ENCODE measurements around the gene LPP. TPM values are rescaled to one million over a fixed set of nuclear protein-coding genes. Genes with fewer than 3 reads are reported as not detected.

Gene LPP
- total RNA-seq, 1 experiment from 2014 or later = 264 TPM

DNA sequence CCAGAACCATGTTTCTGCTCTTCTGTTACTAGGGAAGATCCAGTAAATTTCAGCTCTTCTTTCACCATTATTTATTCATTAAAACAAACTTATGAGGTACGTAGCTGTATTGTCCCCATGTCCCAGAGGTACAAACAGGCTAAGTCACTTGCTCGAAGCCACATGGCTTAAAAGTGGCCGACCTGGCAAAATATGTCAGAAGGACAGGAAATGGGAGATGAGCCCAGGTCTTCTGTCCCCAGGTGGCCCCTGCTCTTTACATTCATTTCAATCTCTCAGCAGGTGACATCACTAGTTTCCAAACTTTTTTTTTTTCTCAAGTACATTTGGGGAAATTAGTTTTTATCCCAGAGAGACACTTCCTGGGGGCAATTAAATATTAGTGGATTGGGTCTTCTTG is 34.1 kb upstream of the LPP start:
- CTCF ChIA-PET = interaction anchor here (0.6 kb wide), 1 partner anchor 8 kb away, joined by 3 read pairs; no protein-coding TSS in a partner anchor
- no peaks in the 10 kb centered on the region for H3K27me3 Mint-ChIP-seq (ENCODE audit: unreplicated experiment)
- BruUV-seq (replicated peaks) = no TSS peak
- H3K4me3 Mint-ChIP-seq (ENCODE audit: low read depth, unreplicated experiment) = no peak overlapping the region
- peaks cover 26% of the 10 kb centered on the region for H3K4me1 Mint-ChIP-seq (ENCODE audit: low read depth, unreplicated experiment)
- H3K36me3 Mint-ChIP-seq (ENCODE audit: insufficient read depth, unreplicated experiment) = no peaks in the 10 kb centered on the region
- H3K27ac Mint-ChIP-seq (ENCODE audit: unreplicated experiment) = no peak overlapping the region
- H3K9me3 Mint-ChIP-seq (ENCODE audit: low read depth, unreplicated experiment) = no peaks in the 10 kb centered on the region
- intact Hi-C loops (cut with micrococcal nuclease; ENCODE audit: unreplicated experiment) = loop anchor here (10.0 kb wide), 1 partner anchor 375 kb away; the partner anchor contains the start of gene BCL6
- TF ChIP-seq, protein P1, sequence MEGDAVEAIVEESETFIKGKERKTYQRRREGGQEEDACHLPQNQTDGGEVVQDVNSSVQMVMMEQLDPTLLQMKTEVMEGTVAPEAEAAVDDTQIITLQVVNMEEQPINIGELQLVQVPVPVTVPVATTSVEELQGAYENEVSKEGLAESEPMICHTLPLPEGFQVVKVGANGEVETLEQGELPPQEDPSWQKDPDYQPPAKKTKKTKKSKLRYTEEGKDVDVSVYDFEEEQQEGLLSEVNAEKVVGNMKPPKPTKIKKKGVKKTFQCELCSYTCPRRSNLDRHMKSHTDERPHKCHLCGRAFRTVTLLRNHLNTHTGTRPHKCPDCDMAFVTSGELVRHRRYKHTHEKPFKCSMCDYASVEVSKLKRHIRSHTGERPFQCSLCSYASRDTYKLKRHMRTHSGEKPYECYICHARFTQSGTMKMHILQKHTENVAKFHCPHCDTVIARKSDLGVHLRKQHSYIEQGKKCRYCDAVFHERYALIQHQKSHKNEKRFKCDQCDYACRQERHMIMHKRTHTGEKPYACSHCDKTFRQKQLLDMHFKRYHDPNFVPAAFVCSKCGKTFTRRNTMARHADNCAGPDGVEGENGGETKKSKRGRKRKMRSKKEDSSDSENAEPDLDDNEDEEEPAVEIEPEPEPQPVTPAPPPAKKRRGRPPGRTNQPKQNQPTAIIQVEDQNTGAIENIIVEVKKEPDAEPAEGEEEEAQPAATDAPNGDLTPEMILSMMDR (IDR thresholded peaks at IDR 0.05; ENCODE audit: unreplicated experiment) = no peak
- no peak for DNase-seq

DNA sequence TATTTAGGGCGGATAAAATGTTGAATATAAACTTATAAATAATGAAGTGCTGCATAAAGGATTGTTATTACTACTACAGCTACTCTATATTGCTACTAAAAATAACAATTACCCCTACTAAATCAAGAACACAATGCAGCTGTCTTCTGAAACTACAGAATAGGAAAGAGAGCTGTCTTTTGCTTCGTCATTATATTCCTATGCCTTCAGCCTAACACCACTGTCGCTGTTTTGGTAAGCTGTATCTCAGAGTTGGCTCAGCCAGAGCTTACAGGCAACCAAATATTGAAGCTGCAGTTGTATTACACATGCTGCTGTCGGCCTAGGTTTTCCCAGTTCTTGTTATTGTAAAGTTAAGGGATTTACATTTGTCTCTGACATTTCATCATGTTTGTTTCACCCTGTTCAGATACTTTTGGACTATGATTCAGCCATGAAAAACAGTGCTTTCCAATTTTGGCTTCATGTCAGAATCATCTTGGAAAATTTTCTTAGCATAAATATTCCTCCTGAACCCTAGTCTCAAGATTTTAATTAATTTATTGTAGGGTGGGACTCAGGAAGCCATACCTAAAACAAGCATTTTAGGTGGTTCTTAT is 31.3 kb upstream of the LPP start:
- no TSS peak for BruUV-seq (replicated peaks)
- DNase-seq = no peak
- TF ChIP-seq, protein P1 (IDR thresholded peaks at IDR 0.05; ENCODE audit: unreplicated experiment) = no peak

DNA sequence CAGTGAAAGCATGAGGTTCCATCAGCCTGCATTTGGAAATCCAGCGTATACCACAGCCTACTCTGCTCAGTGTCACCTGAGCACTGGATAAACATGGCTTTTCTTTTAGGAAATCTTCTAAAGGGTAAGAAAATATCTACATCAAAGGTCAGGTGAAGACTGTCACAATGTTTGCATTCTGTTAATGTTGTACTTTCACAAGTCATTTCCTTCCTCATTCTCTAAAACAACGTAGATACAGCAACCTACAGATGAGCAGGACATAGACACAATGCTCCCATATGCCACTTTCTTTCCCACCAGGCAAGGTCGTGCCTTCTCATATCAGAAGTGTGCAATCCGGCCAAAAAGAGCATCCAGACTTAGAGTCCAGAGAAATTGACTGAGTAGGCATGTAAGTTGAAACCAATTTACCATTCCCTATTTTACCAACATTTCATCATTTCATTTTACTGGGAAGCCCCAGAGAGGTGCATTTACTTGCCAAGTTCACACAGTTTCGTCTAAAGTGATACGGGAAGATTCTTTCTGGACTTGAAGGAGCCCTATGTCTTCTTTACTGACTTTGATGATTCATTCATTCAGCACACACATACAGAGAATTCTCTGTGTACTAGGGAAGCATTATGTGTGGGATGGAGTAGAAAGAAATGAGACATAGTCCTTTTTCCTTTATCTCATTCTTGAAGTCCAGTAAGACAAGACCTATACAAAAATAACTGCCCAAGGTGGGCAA is 30.6 kb upstream of the LPP start:
- BruUV-seq (replicated peaks) = TSS peak; percentile 82
- no peaks in the 10 kb centered on the region for H3K9me3 Mint-ChIP-seq (ENCODE audit: low read depth, unreplicated experiment)
- CTCF ChIA-PET = no interaction called here

More for the DNA sequence above, 31.3 kb upstream of the LPP start:
- no peaks in the 10 kb centered on the region for H3K27me3 Mint-ChIP-seq (ENCODE audit: unreplicated experiment)
- CTCF ChIA-PET = no interaction called here
- peaks cover 35% of the 10 kb centered on the region for H3K4me1 Mint-ChIP-seq (ENCODE audit: low read depth, unreplicated experiment)
- H3K36me3 Mint-ChIP-seq (ENCODE audit: insufficient read depth, unreplicated experiment) = no peaks in the 10 kb centered on the region
- peak overlapping the region; percentile 36 for H3K4me3 Mint-ChIP-seq (ENCODE audit: low read depth, unreplicated experiment)
- intact Hi-C loops (cut with micrococcal nuclease; ENCODE audit: unreplicated experiment) = loop anchor here (10.0 kb wide), 1 partner anchor 378 kb away; the partner anchor contains the start of gene BCL6
- peak overlapping the region; percentile 69 for H3K27ac Mint-ChIP-seq (ENCODE audit: unreplicated experiment)
- no peaks in the 10 kb centered on the region for H3K9me3 Mint-ChIP-seq (ENCODE audit: low read depth, unreplicated experiment)

DNA sequence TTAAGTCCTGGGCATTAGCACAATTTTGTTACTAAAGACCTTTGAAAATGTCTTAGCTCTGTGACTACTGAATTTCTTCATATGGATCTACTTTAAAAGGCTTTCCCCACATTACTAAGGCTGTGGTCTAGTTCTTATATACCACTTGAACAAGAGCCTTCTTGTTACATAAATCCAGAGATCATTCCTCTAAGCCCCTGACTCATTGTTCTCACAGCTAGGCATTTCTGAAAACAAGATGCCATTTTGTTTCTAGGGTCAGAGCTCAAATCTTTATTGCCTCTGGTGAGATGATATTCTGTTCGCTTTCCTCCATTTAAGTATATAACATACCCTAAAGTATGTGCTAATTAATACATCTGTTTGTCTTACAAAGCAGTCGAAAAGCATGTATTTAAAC is 29.8 kb upstream of the LPP start:
- Mint-ChIP-seq H3K27me3 (ENCODE audit: unreplicated experiment) (no peaks in the 10 kb centered on the region), H3K36me3 (ENCODE audit: insufficient read depth, unreplicated experiment) (no peaks in the 10 kb centered on the region), H3K4me1 (ENCODE audit: low read depth, unreplicated experiment) (peaks cover 47% of the 10 kb centered on the region), H3K4me3 (ENCODE audit: low read depth, unreplicated experiment) (no peak overlapping the region), H3K9me3 (ENCODE audit: low read depth, unreplicated experiment) (no peaks in the 10 kb centered on the region), H3K27ac (ENCODE audit: unreplicated experiment) (peak overlapping the region; percentile 69)
- CTCF ChIA-PET = no interaction called here
- intact Hi-C loops (cut with micrococcal nuclease; ENCODE audit: unreplicated experiment) = loop anchor here (10.0 kb wide), 1 partner anchor 379 kb away; the partner anchor contains the start of gene BCL6
- TF ChIP-seq, protein P1 (IDR thresholded peaks at IDR 0.05; ENCODE audit: unreplicated experiment) = no peak
- no peak for DNase-seq
- no TSS peak for BruUV-seq (replicated peaks)

More for the DNA sequence above, 30.6 kb upstream of the LPP start:
- H3K4me1 Mint-ChIP-seq (ENCODE audit: low read depth, unreplicated experiment) = peaks cover 39% of the 10 kb centered on the region
- intact Hi-C loops (cut with micrococcal nuclease; ENCODE audit: unreplicated experiment) = loop anchor here (10.0 kb wide), 1 partner anchor 379 kb away; the partner anchor contains the start of gene BCL6
- no peaks in the 10 kb centered on the region for H3K36me3 Mint-ChIP-seq (ENCODE audit: insufficient read depth, unreplicated experiment)
- H3K27ac Mint-ChIP-seq (ENCODE audit: unreplicated experiment) = peak overlapping the region; percentile 69
- TF ChIP-seq, protein P1 (IDR thresholded peaks at IDR 0.05; ENCODE audit: unreplicated experiment) = no peak
- DNase-seq = peak; percentile 25
- H3K27me3 Mint-ChIP-seq (ENCODE audit: unreplicated experiment) = no peaks in the 10 kb centered on the region
- peak overlapping the region; percentile 36 for H3K4me3 Mint-ChIP-seq (ENCODE audit: low read depth, unreplicated experiment)
